ENCODE data around the gene MAD1L1. TPM values are rescaled to one million over a fixed set of nuclear protein-coding genes. Genes with fewer than 3 reads are reported as not detected.

MAD1L1 gene
- total RNA-seq, 1 donor from 2014 or later: 40.9 TPM

DNA sequence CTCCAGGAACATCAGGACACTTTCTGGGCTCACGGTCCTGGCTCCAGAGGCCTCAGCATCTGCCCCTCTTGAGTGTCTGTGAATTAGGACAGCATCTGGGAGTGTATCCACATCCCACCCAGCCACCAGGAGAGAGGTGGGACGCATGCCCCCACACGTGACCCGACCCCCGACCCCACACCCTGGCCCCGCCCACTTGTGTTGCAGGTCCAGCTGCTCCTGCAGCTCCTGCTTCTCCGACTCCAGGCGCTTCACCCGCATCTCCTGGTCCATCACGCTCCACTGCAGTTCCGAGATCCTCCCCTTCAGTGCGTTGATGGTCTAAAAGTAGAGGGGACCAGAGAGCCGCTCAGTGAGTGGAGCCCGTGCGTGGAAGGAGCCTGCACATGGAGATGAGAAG lies 13.6 kb downstream of the MAD1L1 start:
- DNase-seq (ENCODE audit: low read depth): no peak

DNA sequence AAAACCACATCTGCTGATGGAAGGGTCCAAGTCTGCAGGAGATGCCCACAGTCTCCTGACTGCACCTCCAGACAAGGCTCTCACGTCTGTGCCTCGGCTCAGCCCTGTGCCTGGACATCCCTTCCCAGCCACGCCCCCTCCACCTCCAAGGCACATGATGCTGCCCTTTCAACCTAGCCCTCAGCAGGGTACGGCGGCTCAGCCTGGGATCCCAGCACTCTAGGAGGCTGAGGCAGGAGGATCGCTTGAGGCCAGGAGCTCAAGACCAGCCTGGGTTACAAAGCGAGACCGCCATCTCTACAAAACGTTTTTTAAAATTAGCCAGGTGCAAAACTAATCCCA lies 14.3 kb downstream of the MAD1L1 start:
- no peak for DNase-seq (ENCODE audit: low read depth)

DNA sequence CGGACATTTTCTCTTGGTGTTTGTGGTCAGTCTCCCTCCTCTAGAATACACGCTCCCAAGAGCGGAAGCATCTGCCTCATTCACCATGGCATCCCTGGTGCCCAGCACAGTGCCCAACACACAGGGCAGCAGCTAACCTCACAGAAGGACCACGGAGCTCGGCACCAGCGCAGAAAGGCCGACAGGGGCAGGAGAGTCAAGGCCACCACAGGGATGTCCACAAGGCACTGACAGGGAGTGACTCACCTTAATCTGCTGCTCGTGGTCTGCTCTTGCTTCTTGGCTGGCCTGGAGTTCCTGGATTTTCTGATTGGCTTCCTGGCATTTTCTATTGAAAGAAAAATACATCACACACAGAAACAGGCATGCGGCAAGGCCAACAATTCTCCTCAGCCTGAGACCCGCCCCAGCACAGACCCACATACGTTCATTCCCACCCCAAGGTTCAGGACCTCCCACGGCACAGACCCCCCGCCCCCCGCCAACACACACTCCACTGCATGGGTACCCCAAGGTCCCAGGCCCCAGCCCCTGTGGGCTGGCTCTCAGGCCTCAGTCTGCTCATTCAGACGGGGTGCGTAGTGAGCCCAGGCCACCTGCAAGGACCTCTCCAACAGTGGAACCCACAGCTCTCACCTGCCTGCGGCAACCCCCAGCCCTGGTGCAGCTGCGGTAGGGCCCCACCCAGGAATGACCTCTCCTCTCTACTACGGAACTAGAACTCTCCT lies 14.9 kb downstream of the MAD1L1 start:
- peak; percentile 25 for DNase-seq (ENCODE audit: low read depth)

DNA sequence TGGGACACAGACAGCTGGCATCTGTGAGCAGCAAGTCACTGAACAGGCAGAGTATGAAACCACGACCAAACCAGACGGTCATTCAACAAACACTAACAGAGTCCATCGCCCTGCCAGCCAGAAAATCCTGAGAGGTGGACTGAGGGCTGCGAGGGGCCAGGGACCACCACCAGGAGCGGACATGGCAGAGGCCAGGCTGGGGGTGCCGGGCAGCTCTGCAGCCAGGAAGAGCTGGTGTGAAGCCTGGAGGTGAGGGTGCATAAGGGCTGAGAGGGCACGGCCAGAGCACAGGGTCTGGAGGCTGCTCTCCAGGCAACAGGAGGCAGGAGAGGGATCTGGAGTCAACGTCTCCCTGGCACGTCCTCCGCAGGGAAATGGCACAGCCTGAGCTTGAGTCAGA lies 15.5 kb downstream of the MAD1L1 start:
- DNase-seq (ENCODE audit: low read depth): no peak

DNA sequence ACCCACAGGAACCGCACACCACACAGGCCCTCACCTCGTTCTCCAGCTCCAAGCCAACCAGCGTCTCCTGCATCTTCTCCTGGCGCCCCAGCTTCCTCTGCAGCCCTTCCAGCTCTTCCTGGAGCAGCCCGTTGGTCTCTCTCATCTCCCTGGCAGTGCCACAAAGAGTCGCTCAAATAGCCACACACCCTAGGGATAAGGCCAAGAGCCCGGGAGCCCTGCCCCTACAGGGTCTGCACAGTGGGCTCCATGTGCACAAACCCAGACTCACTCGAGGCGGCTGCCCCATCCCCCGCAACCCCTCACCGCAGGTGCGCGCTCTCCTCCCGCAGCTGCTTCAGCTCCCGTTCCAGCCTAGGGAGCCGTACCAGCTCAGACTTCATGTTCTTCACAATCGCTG lies 16.9 kb downstream of the MAD1L1 start:
- no peak for DNase-seq (ENCODE audit: low read depth)

DNA sequence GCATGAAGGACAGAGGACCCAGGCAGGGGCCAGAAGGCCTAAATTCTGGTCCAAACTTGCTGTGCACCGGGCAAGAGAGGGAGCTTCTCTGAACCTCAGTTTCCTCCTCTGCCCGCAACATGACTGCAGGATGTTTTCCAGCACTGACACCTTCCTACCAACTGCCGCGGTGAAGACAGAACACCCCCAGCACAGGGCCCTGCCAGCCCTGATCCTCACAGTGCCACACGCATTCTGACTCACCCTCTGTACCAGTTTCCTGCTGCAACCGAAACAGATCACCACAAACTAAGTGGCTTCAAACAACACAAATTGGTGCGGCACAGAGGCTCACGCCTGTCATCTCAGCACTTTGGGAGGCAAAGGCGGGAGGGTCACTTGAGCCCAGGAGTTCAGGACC lies 18.1 kb downstream of the MAD1L1 start:
- DNase-seq (ENCODE audit: low read depth): no peak

DNA sequence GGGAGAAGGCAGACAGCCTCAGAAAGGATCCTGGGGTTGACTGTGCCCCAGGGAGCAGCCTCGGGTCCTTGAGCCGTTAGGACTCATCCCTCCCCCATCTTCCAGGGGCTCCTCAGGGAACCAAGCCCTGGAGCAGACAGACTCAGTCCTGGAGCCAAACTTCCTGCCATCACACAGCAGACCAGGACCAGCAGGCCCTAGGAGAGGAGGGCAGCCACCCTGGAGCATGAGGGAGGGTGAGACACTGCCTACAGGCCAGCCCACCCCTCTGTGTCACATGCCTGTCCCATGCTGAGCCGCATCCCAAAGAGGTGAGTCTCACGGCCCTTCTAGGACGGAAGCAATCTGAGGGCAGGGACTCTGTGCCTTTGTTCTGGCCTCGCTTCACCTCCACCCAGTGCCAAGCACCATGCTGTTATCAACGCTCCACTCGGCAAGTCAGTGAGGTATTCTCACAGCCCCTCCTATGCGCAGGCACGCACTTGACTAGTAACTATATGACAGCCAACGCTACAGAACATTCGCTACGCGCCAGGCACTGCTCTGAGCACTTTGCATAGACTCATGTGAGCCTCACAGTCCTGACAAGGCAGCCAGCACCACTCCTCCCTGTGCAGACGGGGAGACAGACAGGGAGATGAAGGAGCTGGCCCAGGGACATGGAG lies 19.1 kb downstream of the MAD1L1 start:
- DNase-seq (ENCODE audit: low read depth): no peak

DNA sequence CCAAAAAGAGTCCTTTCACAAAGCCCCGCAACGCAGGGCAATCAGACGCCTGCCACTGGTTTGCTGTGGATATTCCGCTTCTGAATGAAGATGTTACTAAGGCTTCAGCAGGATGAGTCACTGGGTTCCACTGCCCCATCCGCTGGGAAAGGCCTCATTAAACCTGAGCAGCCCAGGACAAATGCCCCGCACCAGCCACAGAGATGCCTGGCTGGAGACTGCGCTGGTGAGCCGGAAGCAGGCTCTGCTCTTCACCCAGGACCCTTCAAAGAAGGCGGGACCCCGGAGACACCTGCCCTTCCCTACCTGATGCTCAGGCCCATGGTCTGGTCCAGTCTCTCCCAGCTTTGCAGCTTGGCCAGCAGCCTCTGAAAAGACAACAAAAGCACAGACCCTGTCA lies 19.8 kb downstream of the MAD1L1 start:
- DNase-seq (ENCODE audit: low read depth): no peak

DNA sequence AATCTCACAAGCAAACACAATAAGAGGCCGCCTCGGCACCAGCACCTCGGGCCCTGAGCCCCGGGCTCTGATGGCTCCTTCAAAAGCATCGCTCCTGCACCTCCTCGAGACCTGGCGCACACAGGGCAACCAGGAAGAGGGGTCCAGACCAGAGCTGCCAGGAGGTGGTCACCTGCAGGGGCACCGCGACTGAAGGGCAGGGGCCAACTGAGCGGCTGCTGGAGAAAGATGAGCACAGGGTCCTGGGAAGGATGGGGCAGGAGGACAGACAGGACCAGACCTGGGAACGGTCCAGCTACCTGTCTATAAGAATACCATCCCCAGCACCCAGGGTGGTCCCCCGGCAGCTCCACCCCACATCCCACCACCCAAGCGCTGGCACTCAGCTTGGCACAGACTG lies 20.8 kb downstream of the MAD1L1 start:
- no peak for DNase-seq (ENCODE audit: low read depth)

DNA sequence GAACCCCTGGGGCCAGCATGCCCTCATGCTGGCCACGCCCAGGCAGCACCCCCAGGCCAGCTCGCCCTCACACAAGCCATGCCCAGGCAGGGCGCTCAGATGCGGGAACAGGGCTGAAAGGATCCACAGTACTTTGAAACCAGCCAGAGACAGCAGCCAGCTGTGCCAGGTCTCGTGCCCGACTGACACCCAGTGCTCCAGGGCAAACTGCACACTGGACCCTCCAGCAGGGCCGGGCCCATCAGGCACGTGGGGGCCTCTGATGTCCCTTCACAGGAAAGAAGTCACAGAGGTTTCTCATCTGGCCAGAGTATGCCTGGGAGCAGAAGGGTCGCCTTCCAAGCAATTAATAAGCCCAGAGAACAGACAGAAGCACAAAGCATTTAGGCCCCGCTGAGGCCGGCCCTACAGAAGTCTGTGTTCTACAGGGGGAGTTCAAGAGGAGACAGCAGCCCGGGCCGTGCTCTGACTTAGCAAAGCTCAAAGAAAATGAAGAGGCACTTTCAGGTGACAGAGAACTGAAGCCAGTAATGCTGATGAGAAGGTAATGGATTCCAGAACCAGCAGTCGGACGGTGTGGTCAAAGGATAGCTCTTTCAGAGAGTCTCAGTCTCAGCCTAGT lies 21.4 kb downstream of the MAD1L1 start:
- DNase-seq (ENCODE audit: low read depth): no peak

DNA sequence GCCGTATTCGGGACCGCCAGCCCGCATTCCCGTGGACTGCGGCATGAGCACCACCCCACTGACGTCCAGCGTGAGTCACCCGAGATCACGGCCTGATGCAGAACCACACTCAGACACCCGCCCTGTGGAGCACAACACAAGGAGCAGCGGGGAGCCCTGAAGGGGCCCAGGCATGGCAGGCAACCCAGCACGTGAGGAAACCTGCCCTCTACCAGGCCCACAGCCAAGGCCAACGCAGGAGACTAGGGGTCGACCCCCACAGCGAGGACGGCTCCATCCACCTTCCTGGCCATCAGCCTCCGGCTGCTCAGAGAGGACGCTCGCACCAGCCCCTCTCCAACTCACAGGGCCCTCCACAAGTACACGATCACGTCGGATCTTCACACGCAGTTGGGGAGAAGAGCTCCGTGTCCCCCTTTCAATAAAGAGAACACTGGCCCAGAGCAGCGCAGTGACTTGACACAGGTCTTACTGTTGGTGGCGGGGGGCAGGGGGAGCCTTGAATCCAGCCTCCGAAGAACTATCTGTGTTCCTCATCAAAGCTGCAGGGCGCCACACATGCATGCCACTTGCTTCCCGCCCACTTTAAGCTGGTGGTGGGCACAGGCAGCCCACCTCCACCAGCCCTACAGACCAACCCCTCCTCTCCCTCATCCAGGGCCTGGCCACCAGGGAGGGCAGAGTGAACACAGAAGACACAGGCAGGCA lies 22.0 kb downstream of the MAD1L1 start:
- DNase-seq (ENCODE audit: low read depth): no peak

DNA sequence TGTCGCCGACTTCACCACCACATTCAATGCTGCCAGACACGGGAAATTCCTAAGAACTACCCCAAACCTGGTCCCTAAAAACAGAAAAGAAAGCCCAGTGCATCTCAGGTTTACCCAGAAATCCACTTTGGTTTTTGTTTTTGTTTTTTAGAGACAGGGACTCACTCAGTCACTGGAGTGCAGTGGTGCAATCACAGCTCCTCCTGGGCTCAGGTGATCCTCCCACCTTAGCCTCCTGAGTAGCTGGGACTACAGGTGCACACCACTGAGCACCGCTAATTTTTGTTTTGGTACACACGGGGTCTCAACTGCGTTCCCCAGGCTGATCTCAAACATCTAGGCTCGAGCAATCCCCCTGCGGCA lies 22.8 kb downstream of the MAD1L1 start:
- no peak for DNase-seq (ENCODE audit: low read depth)

DNA sequence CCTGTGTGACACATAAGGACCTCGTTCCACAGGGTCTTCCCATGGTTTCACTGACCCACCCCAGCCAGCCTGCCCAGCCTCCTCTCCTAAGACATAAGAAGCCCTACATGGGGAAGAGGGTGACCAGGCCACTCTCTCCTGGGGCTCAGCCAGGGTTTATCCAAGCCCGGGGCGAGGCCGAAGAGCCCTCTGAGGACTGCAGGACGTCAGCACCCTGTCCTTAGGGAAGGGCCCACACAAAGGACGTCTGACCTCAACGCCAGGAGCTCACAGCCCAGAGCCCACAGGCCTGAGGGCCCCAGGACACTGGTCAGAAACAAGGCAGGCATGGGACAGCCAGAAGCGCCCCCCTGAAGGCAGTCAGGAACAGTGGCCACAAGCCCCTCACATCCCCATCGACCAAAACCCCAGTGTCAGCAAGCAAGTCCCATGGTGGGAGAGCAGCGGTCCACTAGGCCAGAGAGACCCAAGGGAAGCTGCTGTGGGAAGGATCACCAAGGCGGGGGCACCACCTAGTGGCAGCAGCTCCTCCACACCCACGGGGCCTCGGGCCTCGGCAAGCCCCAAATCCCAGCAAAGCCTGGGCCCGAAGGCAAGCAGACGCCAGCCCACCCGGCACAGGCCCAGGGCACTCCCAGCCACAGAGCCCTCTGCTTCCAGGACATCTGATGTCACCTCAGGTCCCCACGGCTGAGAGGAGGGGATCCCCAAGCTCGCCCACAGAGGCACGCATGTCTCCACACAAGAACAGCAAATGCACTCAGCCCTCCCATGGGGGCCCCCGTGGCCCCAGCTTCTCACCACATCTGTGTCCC lies 23.4 kb downstream of the MAD1L1 start:
- DNase-seq (ENCODE audit: low read depth): peak; percentile 77

DNA sequence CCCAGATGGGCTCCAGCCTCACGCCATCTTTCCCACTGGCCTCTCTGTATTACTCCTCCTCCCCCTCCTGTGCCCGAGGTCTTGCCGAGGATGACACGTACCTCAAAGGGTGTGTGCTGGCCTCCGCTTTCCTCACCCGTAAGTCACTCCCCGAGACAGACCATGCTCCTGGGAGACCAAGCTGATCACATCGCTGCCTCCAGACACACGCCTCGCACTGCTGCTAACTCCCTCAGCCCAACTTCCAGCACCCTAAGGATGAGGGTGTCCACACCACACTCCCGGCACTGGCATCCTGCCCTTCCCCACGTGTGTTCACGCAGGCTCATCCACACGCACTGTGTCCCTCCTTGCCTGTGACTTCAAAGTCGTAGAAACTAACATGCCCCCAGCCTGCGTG lies 24.0 kb downstream of the MAD1L1 start:
- no peak for DNase-seq (ENCODE audit: low read depth)

DNA sequence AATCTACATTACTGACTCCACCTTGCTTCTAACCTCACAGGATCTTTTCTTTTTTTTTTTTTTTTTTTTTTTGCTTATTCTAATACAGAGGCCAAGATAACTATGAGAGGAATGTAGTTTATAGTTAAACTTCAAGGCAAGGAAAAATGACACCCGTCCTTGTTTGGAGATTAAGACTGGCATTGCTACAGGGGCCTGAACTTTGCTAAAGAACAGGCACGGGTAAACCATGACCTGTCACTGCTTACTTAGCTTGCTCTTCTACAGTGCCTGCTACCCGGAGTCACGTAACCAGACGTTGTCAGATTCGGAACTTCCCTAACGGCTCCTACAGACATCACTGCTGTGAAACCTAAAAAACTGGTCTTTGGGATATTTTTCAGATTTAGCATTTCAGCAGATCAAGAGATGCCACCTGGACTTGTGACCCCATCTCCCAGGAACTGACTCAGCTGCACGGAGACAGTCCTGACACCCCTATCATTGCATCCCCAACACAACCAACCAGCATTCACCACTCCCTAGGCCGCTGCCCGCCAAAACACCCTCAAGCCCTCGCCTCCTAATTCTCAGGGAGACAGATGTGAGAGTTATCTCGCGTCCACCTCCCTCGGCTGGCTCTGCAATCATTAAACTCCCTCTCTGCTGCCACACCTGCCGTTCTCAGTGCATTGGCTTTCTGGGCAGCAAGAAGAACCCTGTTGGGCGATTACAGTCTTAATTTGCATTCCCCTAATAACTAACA lies 27.5 kb downstream of the MAD1L1 start:
- DNase-seq (ENCODE audit: low read depth): no peak

DNA sequence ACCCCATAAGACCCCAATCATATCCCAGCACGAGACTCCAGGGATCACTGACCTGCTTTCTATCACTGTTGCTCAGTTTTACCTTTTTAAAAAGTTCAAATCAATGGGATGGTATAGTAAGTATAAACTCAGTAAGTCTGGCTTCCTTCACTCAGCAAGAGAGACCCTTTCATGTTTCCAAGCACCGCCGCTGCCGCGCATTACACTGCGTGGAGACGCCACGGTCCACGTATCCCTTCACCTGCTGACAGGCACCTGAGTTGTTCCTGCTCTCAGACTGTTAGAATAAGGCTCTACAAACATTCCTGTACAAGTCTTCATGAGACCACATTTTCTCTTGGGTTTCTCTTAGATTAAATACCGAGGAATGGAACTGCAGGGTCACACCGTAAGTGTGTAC lies 28.3 kb downstream of the MAD1L1 start:
- no peak for DNase-seq (ENCODE audit: low read depth)

DNA sequence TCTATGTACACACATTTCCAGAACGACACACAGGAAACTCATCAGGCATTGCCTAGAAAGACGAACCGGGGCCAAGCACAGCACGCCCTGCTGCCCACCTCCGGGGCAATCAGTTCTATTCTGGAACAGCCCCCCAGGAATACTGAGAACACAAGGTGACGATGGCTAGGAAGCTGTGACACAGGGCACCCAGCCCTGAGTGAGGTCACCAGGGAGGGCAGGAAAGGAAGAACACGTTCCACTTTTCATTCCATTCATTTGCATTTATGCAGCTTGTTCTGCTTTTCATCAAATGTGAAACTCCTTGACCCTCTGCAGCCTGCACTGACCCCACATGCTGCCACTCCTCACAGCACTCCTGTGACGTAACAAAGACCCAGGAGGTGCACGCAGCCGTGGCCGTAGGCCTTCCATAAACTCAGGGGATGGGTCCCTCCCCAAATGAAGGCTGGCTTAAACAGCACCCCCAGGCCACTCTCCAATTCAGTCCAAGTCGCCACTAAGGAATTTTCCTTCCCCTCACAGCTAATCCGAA lies 28.9 kb downstream of the MAD1L1 start:
- DNase-seq (ENCODE audit: low read depth): no peak

DNA sequence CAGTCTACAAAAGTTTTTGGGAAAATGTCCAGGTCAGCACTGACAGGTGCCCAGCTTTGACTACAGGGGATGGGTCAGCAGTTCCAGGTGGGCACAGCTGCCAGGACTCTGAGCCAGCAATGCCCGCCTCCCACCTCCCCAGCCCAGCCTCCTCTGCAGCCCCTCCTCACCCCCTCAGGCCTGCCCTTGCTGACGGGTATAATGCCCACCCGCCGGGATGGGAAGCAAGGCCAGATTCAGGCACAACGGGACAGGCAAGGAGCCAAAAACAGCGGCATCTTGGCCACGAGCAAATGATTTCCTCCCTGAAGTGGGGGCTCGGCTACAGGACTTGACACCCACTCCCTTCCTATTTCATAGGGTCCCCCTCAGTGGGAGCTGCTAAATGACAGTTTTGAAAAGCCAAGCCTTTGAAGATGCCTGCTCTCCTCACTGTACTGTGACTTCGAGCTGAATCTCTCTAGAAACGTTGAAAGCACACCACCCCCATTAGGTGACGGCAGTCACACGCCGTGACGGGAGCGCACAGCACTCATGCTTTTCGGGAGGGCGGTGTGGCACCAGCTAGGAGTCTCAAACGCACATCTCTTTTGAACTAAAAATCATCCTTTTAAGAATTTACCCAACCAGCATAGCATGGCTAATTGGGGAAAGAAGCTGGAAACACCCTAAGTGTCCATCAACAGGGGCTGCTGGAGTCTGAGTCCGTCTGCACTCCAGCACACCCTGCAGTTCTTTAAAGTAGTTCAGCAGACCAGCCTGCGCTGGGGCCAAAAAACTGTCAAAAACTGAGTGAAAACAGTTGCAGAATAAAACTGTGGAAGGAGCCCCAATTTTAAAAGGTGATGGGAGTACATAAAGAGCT lies 29.6 kb downstream of the MAD1L1 start:
- DNase-seq (ENCODE audit: low read depth): no peak

DNA sequence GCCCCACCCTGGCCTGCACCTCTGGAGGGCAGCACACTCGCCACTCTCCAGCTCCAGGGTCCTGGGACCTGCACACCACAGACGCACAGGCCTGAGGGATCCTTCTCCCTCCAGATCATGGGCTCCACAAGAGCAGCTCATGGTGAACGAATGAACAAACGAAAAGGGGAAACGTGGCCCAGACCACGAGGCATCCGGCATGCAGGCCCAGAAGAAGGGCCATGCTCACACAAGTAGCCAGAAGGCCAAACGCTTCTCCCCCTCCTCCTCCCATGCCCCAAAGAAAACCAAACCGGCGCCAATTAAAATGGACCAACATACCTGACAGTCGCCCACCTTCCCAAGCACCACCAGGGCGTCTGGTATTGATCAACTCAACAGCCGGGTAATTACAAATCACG lies 30.4 kb downstream of the MAD1L1 start:
- DNase-seq (ENCODE audit: low read depth): no peak
